Thymus (tissue), 11 donors: ENCODE results near the gene SNCAIP. TPM values are rescaled to one million over a fixed set of nuclear protein-coding genes. Genes with fewer than 3 reads are reported as not detected.

ENCODE experiments used
- DNase-seq, 9 donors: peaks; one replicate each; pipeline ENCODE4 v3.0.0-alpha.2; 2013; ENCODE audit warnings: low spot score in 9 of 9, low read depth in 6 of 9, missing footprints in 1 of 9
- H3K27ac ChIP-seq, 2 donors: one replicate each; pipeline ENCODE4 v1.5.1; 2013; ENCODE audit warnings: control low read depth in 1 of 2, low read depth in 1 of 2, low read length in 1 of 2, mild to moderate bottlenecking in 1 of 2, moderate library complexity in 1 of 2
- H3K27me3 ChIP-seq, 2 donors: one replicate each; pipeline ENCODE4 v1.5.1; 2013; ENCODE audit warnings: low read length in 1 of 2; ENCODE audit not compliant: control insufficient read depth in 2 of 2, insufficient read depth in 1 of 2
- H3K36me3 ChIP-seq, 2 donors: one replicate each; pipeline ENCODE4 v1.5.1; 2013; ENCODE audit warnings: low read length in 1 of 2, mild to moderate bottlenecking in 1 of 2, moderate library complexity in 1 of 2; ENCODE audit not compliant: control insufficient read depth in 2 of 2, insufficient read depth in 2 of 2
- H3K4me1 ChIP-seq, 2 donors: one replicate each; pipeline ENCODE4 v1.5.1; 2013; ENCODE audit warnings: low read length in 2 of 2; ENCODE audit not compliant: control insufficient read depth in 2 of 2, insufficient read depth in 2 of 2
- H3K4me3 ChIP-seq, 2 donors: one replicate each; pipeline ENCODE4 v1.5.1; 2013; ENCODE audit warnings: low read length in 2 of 2, control low read depth in 1 of 2, mild to moderate bottlenecking in 1 of 2
- H3K9me3 ChIP-seq, 2 donors: one replicate each; pipeline ENCODE4 v1.5.1; 2013; ENCODE audit warnings: low read length in 1 of 2, mild to moderate bottlenecking in 1 of 2; ENCODE audit not compliant: control insufficient read depth in 2 of 2, insufficient read depth in 1 of 2
- WGBS: extraction: QIAGEN DNeasy Blood & Tissue Kit; methylation state at CpG from one replicate; pipeline ENCODE4 v1.1.7; 2013; 5-methylcytosine and 5-hydroxymethylcytosine counted together
- polyA plus RNA-seq: library from polyadenylated mRNA; stranded (reverse); fragments of 200-250 nt; gene quantifications from one replicate; pipeline ENCODE4 v1.2.3, GENCODE V29; 2013
- total RNA-seq: library from RNA; stranded (reverse); fragments of 120-200 nt; gene quantifications from one replicate; pipeline ENCODE4 v1.2.4, GENCODE V29; 2013
- donor health status: healthy.

The SNCAIP gene
- total and polyA plus RNA-seq, 2 donors = 5.2 to 7.4 TPM

- H3K4me1 ChIP-seq = no peaks in the 10 kb centered on the region
- H3K9me3 ChIP-seq = no peaks in the 10 kb centered on the region
- no peaks in the 10 kb centered on the region for H3K27me3 ChIP-seq
- no peaks in the 10 kb centered on the region for H3K36me3 ChIP-seq
- no peak for DNase-seq
- no peak overlapping the region for H3K27ac ChIP-seq
- WGBS = 86% methylated on average over 1 of the region's 1 CpG
- H3K4me3 ChIP-seq = no peak overlapping the region
Observed at GRCh38 chr5:122455939-122456338, 143.9 kb downstream of the SNCAIP start.

- H3K4me3 ChIP-seq = no peak overlapping the region
- WGBS = 93% methylated on average over 6 of the region's 6 CpGs
- H3K27ac ChIP-seq = no peak overlapping the region
- DNase-seq = no peak
- no peaks in the 10 kb centered on the region for H3K9me3 ChIP-seq
- H3K36me3 ChIP-seq = no peaks in the 10 kb centered on the region
- H3K27me3 ChIP-seq = no peaks in the 10 kb centered on the region
- no peaks in the 10 kb centered on the region for H3K4me1 ChIP-seq
Observed at GRCh38 chr5:122457178-122457826, 145.3 kb downstream of the SNCAIP start.

DNA sequence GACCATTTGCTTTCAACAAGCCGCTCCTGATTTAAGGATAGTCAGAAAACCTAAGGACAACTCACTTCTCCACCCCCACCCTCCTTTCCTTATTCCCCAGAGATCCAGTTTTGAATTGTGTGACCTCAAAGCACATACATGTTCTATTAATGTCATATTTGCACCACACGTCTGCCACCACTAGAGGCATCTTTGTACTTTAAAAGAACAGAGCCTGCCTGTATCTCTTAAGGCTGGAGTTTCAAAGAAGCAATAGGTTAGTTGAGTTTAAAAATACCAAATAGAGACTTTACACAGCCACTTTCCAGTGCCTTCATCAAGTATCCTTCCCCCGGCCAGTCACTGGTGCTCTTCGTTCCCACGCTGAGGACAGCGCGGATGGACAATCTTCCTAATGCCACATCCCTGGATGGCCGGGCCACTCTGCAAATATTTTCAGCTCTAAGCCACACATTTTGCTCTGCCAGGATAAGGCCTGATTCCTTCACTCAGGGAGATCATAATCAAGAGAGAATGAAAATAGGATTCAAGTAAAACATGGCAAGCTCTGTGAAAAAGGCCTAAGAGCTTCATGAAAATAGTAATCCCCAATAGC lies 146.3 kb downstream of the SNCAIP start:
- Histone ChIP-seq H3K9me3 (no peaks in the 10 kb centered on the region), H3K36me3 (no peaks in the 10 kb centered on the region), H3K27ac (no peak overlapping the region), H3K4me1 (no peaks in the 10 kb centered on the region), H3K4me3 (no peak overlapping the region), H3K27me3 (no peaks in the 10 kb centered on the region)
- WGBS = 92% methylated on average over 8 of the region's 8 CpGs
- peak in 3 of 9 donors; percentile 2 to 27 (median 5) for DNase-seq

- Histone ChIP-seq H3K27me3 (no peaks in the 10 kb centered on the region), H3K36me3 (no peaks in the 10 kb centered on the region), H3K4me3 (no peak overlapping the region), H3K4me1 (no peaks in the 10 kb centered on the region), H3K9me3 (no peaks in the 10 kb centered on the region), H3K27ac (no peak overlapping the region)
- DNase-seq = no peak
Observed at GRCh38 chr5:122462486-122462885, 150.4 kb downstream of the SNCAIP start.

- H3K36me3 ChIP-seq = no peaks in the 10 kb centered on the region
- H3K27ac ChIP-seq = no peak overlapping the region
- WGBS = 95% methylated on average over 1 of the region's 1 CpG
- no peaks in the 10 kb centered on the region for H3K27me3 ChIP-seq
- H3K9me3 ChIP-seq = no peaks in the 10 kb centered on the region
- no peak overlapping the region for H3K4me3 ChIP-seq
- no peak for DNase-seq
- no peaks in the 10 kb centered on the region for H3K4me1 ChIP-seq
Observed at GRCh38 chr5:122463221-122463620, 151.2 kb downstream of the SNCAIP start.

DNA sequence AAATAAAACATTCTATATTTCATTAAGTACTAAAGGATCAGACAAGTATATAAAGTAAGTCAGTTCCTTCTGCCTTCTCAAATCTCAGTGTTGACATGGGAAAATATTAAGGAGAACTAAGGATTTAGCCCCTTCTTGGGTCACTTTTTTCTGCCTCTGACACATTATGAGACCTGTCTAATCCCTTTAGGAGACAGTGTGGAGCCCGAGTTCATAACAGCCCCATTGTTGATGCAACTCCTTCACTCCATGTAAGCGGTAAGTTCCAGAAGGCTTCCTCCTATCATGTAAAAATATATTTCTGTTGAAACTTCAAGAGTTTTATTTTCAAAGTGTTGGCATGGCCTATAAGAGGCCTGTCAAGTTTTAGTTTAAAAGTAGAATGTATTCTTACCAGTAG lies 152.2 kb downstream of the SNCAIP start:
- no peak for DNase-seq
- WGBS = 93% methylated on average over 2 of the region's 2 CpGs
- no peak overlapping the region for H3K4me3 ChIP-seq
- H3K9me3 ChIP-seq = no peaks in the 10 kb centered on the region
- no peaks in the 10 kb centered on the region for H3K27me3 ChIP-seq
- no peak overlapping the region for H3K27ac ChIP-seq
- H3K4me1 ChIP-seq = no peaks in the 10 kb centered on the region
- no peaks in the 10 kb centered on the region for H3K36me3 ChIP-seq

DNA sequence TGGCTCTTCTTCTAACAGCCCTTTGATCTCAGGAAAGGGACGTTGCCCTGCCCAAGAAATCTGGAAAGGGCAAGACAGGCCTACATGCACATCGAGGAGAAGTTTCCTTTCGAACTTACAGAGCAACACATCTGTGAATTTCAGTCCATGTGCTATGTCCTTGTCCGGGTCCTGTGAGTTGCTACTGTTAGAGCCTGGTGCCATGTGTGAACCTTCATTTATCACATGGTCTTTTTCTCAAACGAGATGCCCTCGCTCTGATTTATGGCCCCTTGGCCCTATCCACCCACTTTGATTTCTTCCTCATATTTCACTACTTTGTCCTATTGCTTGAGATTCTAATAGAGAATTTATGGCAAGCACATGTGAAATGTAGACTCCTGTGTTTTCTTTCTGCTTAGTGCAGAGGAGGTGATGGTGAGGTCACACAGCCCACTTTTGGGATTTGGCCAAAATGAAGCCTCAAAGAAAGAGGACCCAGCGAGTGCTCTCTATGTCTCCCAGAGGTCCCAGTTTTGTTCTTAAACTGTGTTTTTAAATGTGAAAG lies 153.1 kb downstream of the SNCAIP start:
- Histone ChIP-seq H3K4me3 (no peak overlapping the region), H3K27me3 (no peaks in the 10 kb centered on the region), H3K27ac (no peak overlapping the region), H3K36me3 (no peaks in the 10 kb centered on the region), H3K9me3 (no peaks in the 10 kb centered on the region), H3K4me1 (no peaks in the 10 kb centered on the region)
- no peak for DNase-seq
- WGBS = 80% methylated on average over 7 of the region's 7 CpGs

GRCh38 chr5:122465994-122466393 lies 154.0 kb downstream of the SNCAIP start:
- 82% methylated on average over 4 of the region's 4 CpGs for WGBS

DNA sequence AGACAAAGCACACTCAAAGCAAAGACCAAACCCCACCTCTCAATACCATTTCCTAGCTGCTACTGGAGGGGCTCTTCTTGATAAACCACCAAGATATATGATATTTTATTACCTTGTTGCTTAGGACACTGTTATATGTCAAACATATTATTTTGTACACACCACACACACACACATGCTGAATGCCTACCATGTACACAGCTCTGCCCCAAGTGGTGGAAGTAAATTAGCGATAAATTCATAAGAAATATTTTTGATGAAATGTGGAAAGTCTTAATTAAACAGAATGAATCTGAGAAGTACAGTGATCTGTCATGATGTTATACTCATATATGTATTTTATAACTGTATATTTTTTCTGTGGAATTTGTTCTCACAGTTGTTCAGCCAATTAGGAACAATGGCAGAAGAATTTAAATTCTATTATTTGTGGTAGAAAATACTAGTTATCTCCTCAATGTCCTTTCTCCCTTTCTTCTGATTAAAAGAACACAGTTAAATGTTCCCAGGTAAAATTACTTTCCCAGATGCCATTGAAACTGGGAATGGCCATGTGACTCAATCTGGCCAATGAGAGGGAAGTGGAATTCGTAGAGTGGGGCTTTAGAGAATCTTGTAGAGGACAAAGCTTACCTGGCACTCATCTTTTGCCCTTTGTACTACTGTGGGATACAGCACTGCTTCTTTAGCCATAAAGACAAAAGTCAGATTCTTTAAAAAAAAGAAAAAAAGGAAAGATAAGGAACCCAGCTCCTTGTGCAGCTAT lies 156.5 kb downstream of the SNCAIP start:
- H3K4me3 ChIP-seq = no peak overlapping the region
- no peaks in the 10 kb centered on the region for H3K36me3 ChIP-seq
- no peaks in the 10 kb centered on the region for H3K4me1 ChIP-seq
- H3K27ac ChIP-seq = no peak overlapping the region
- H3K9me3 ChIP-seq = peaks cover 0 to 3% of the 10 kb centered on the region in 2 donors
- 90% methylated on average over 2 of the region's 2 CpGs for WGBS
- no peak for DNase-seq
- H3K27me3 ChIP-seq = no peaks in the 10 kb centered on the region

More at GRCh38 chr5:122465994-122466393, 154.0 kb downstream of the SNCAIP start:
- H3K4me3 ChIP-seq = no peak overlapping the region
- no peaks in the 10 kb centered on the region for H3K4me1 ChIP-seq
- no peaks in the 10 kb centered on the region for H3K27me3 ChIP-seq
- no peaks in the 10 kb centered on the region for H3K9me3 ChIP-seq
- no peak for DNase-seq
- no peaks in the 10 kb centered on the region for H3K36me3 ChIP-seq
- no peak overlapping the region for H3K27ac ChIP-seq
